Ectodermal cell (in vitro differentiated cells): ENCODE results near the gene SRSF9.

ENCODE experiments used
- H3K27ac ChIP-seq: 2 replicates; pipeline ENCODE4 v1.7.0; 2013; ENCODE audit warnings: mild to moderate bottlenecking, low read depth, low read length; ENCODE audit not compliant: insufficient read depth, poor library complexity, severe bottlenecking
- H3K27me3 ChIP-seq: 2 replicates; pipeline ENCODE4 v1.7.0; 2013; ENCODE audit warnings: mild to moderate bottlenecking, low read length; ENCODE audit not compliant: insufficient read depth, control insufficient read depth, poor library complexity, severe bottlenecking
- H3K36me3 ChIP-seq: one replicate; pipeline ENCODE4 v1.7.0; 2013; ENCODE audit warnings: low read length; ENCODE audit not compliant: control insufficient read depth, insufficient read depth
- H3K4me1 ChIP-seq: one replicate; pipeline ENCODE4 v1.7.0; 2013; ENCODE audit warnings: low read length; ENCODE audit not compliant: control insufficient read depth, insufficient read depth
- H3K4me3 ChIP-seq: 2 replicates; pipeline ENCODE4 v1.7.0; 2013; ENCODE audit warnings: low read depth, low read length, control low read depth; ENCODE audit not compliant: insufficient read depth
- H3K9me3 ChIP-seq: 2 replicates; pipeline ENCODE4 v1.7.0; 2013; ENCODE audit warnings: mild to moderate bottlenecking, low read length, moderate library complexity; ENCODE audit not compliant: control insufficient read depth
- WGBS, 2 experiments: methylation state at CpG; one replicate each; pipeline ENCODE4 v1.1.7; 2013; ENCODE audit warnings: missing lambda C conversion rate in 2 of 2; 5-methylcytosine and 5-hydroxymethylcytosine counted together

The SRSF9 gene

GRCh38 chr12:120432772-120433525, 36.6 kb downstream of the SRSF9 start:
- no peaks in the 10 kb centered on the region for H3K4me1 ChIP-seq
- 82 to 89% methylated on average over 10 of the region's 10 CpGs for WGBS, 2 experiments
- H3K27me3 ChIP-seq: no peaks in the 10 kb centered on the region
- no peak overlapping the region for H3K4me3 ChIP-seq
- H3K9me3 ChIP-seq: no peaks in the 10 kb centered on the region
- H3K36me3 ChIP-seq: no peaks in the 10 kb centered on the region
- no peak overlapping the region for H3K27ac ChIP-seq

- Histone ChIP-seq H3K36me3 (no peaks in the 10 kb centered on the region), H3K4me3 (no peak overlapping the region), H3K27ac (no peak overlapping the region), H3K27me3 (no peaks in the 10 kb centered on the region), H3K4me1 (no peaks in the 10 kb centered on the region), H3K9me3 (no peaks in the 10 kb centered on the region)
- 76% methylated on average over 7 of the region's 7 CpGs for WGBS, 2 experiments
Measured at GRCh38 chr12:120429368-120429767, 40.2 kb downstream of the SRSF9 start.

GRCh38 chr12:120428597-120429229, 40.8 kb downstream of the SRSF9 start:
- H3K27ac ChIP-seq: no peak overlapping the region
- no peaks in the 10 kb centered on the region for H3K36me3 ChIP-seq
- no peak overlapping the region for H3K4me3 ChIP-seq
- 86 to 88% methylated on average over 8 of the region's 8 CpGs for WGBS, 2 experiments
- no peaks in the 10 kb centered on the region for H3K9me3 ChIP-seq
- H3K27me3 ChIP-seq: no peaks in the 10 kb centered on the region
- H3K4me1 ChIP-seq: no peaks in the 10 kb centered on the region

GRCh38 chr12:120425797-120426196, 43.8 kb downstream of the SRSF9 start:
- Histone ChIP-seq H3K27me3 (no peaks in the 10 kb centered on the region), H3K4me1 (no peaks in the 10 kb centered on the region), H3K36me3 (no peaks in the 10 kb centered on the region), H3K9me3 (no peaks in the 10 kb centered on the region), H3K27ac (no peak overlapping the region), H3K4me3 (no peak overlapping the region)
- WGBS, 2 experiments: 89 to 97% methylated on average over 2 to 3 of the region's 3 CpGs

GRCh38 chr12:120422892-120423456, 46.6 kb downstream of the SRSF9 start:
- Histone ChIP-seq H3K4me1 (no peaks in the 10 kb centered on the region), H3K27ac (no peak overlapping the region), H3K36me3 (no peaks in the 10 kb centered on the region), H3K9me3 (no peaks in the 10 kb centered on the region), H3K27me3 (no peaks in the 10 kb centered on the region), H3K4me3 (no peak overlapping the region)
- 87 to 90% methylated on average over 7 of the region's 7 CpGs for WGBS, 2 experiments

- Histone ChIP-seq H3K9me3 (no peaks in the 10 kb centered on the region), H3K4me3 (no peak overlapping the region), H3K27ac (no peak overlapping the region), H3K4me1 (no peaks in the 10 kb centered on the region), H3K27me3 (no peaks in the 10 kb centered on the region), H3K36me3 (no peaks in the 10 kb centered on the region)
- WGBS, 2 experiments: 82 to 85% methylated on average over 4 of the region's 4 CpGs
Measured at GRCh38 chr12:120421701-120422100, 47.8 kb downstream of the SRSF9 start.

GRCh38 chr12:120417917-120418580, 51.5 kb downstream of the SRSF9 start:
- Histone ChIP-seq H3K27ac (no peak overlapping the region), H3K36me3 (no peaks in the 10 kb centered on the region), H3K4me3 (no peak overlapping the region), H3K27me3 (no peaks in the 10 kb centered on the region), H3K4me1 (peaks cover 13% of the 10 kb centered on the region), H3K9me3 (no peaks in the 10 kb centered on the region)
- 92 to 94% methylated on average over 4 of the region's 4 CpGs for WGBS, 2 experiments

GRCh38 chr12:120416490-120417216, 52.9 kb downstream of the SRSF9 start:
- WGBS, 2 experiments: 89 to 90% methylated on average over 7 of the region's 7 CpGs
- Histone ChIP-seq H3K4me1 (peaks cover 13% of the 10 kb centered on the region), H3K4me3 (no peak overlapping the region), H3K27ac (no peak overlapping the region), H3K36me3 (no peaks in the 10 kb centered on the region), H3K9me3 (no peaks in the 10 kb centered on the region), H3K27me3 (no peaks in the 10 kb centered on the region)

GRCh38 chr12:120413901-120414695, 55.5 kb downstream of the SRSF9 start:
- Histone ChIP-seq H3K9me3 (no peaks in the 10 kb centered on the region), H3K27me3 (no peaks in the 10 kb centered on the region), H3K4me1 (peaks cover 13% of the 10 kb centered on the region), H3K36me3 (no peaks in the 10 kb centered on the region), H3K27ac (peak overlapping the region; percentile 86), H3K4me3 (no peak overlapping the region)
- WGBS, 2 experiments: 6 to 7% methylated on average over 13 of the region's 13 CpGs
